ENCODE measurements around the gene NSRP1. TPM values are rescaled to one million over a fixed set of nuclear protein-coding genes. Genes with fewer than 3 reads are reported as not detected.

NSRP1 gene
- polyA plus RNA-seq, 1 experiment: 6.9 TPM

GRCh38 chr17:30103921-30104320, 12.7 kb upstream of the NSRP1 start:
- H3K27me3 ChIP-seq (ENCODE audit: control insufficient read depth, insufficient read depth, low read length): peaks cover 4% of the 10 kb centered on the region; the same call in 1 of the 2 replicates
- ChIA-PET POLR2A (no interaction called here), CTCF (interaction anchor here (0.9 to 4.6 kb wide), 23 partner anchors 10 to 490 kb away, joined by 3 to 74 read pairs (median 5); partner anchors contain the start of gene BLMH)
- no peak for TF ChIP-seq CTCF (IDR thresholded peaks at IDR 0.05; ENCODE audit: insufficient read depth, low read depth, low read length)
- DNase-seq (ENCODE audit: low read depth): no peak
- H3K4me3 ChIP-seq (ENCODE audit: low read depth, low read length): no peak overlapping the region
- no peaks in the 10 kb centered on the region for H3K36me3 ChIP-seq (ENCODE audit: control insufficient read depth, insufficient read depth, low read length)

GRCh38 chr17:30104575-30105339, 11.9 kb upstream of the NSRP1 start:
- POLR2A ChIA-PET: interaction anchor here (0.6 kb wide), 1 partner anchor 1295 kb away, joined by 3 read pairs; no protein-coding TSS in a partner anchor
- DNase-seq (ENCODE audit: low read depth): no peak
- CTCF ChIA-PET: interaction anchor here (0.6 to 4.6 kb wide), 43 partner anchors 9 to 1005 kb away, joined by 3 to 74 read pairs (median 4); partner anchors contain the start of gene BLMH

GRCh38 chr17:30112794-30113193, 3.8 kb upstream of the NSRP1 start:
- ChIA-PET CTCF (interaction anchor here (1.8 to 4.3 kb wide), 4 partner anchors 8 to 19 kb away, joined by 4 to 44 read pairs (median 16); no protein-coding TSS in a partner anchor), POLR2A (interaction anchor here (0.6 kb wide), 1 partner anchor 1308 kb away, joined by 6 read pairs; no protein-coding TSS in a partner anchor)
- TF ChIP-seq CTCF (IDR thresholded peaks at IDR 0.05; ENCODE audit: insufficient read depth, low read depth, low read length): no peak
- DNase-seq (ENCODE audit: low read depth): no peak
- Histone ChIP-seq H3K36me3 (ENCODE audit: control insufficient read depth, insufficient read depth, low read length) (no peaks in the 10 kb centered on the region), H3K4me3 (ENCODE audit: low read depth, low read length) (no peak overlapping the region), H3K27me3 (ENCODE audit: control insufficient read depth, insufficient read depth, low read length) (no peaks in the 10 kb centered on the region)

More at GRCh38 chr17:30104575-30105339, 11.9 kb upstream of the NSRP1 start:
- peak overlapping the region; percentile 38 for H3K4me3 ChIP-seq (ENCODE audit: low read depth, low read length)
- H3K27me3 ChIP-seq (ENCODE audit: control insufficient read depth, insufficient read depth, low read length): peaks cover 4% of the 10 kb centered on the region; the same call in 1 of the 2 replicates
- TF ChIP-seq CTCF (IDR thresholded peaks at IDR 0.05; ENCODE audit: insufficient read depth, low read depth, low read length): peak; percentile 94
- no peaks in the 10 kb centered on the region for H3K36me3 ChIP-seq (ENCODE audit: control insufficient read depth, insufficient read depth, low read length)

- H3K27me3 ChIP-seq (ENCODE audit: control insufficient read depth, insufficient read depth, low read length): no peaks in the 10 kb centered on the region
- CTCF ChIA-PET: interaction anchor here (0.8 to 4.3 kb wide), 5 partner anchors 9 to 20 kb away, joined by 3 to 44 read pairs (median 5); no protein-coding TSS in a partner anchor
- no peak for DNase-seq (ENCODE audit: low read depth)
- TF ChIP-seq CTCF (IDR thresholded peaks at IDR 0.05; ENCODE audit: insufficient read depth, low read depth, low read length): no peak
- H3K36me3 ChIP-seq (ENCODE audit: control insufficient read depth, insufficient read depth, low read length): no peaks in the 10 kb centered on the region
- no peak overlapping the region for H3K4me3 ChIP-seq (ENCODE audit: low read depth, low read length)
- POLR2A ChIA-PET: interaction anchor here (0.6 kb wide), 1 partner anchor 1309 kb away, joined by 6 read pairs; no protein-coding TSS in a partner anchor
These were observed 3.4 kb upstream of the NSRP1 start for GRCh38 chr17:30113213-30113612.

GRCh38 chr17:30116345-30116660, 313 bp upstream of the NSRP1 start:
- Histone ChIP-seq H3K4me3 (ENCODE audit: low read depth, low read length) (peak overlapping the region; percentile 72), H3K36me3 (ENCODE audit: control insufficient read depth, insufficient read depth, low read length) (no peaks in the 10 kb centered on the region), H3K27me3 (ENCODE audit: control insufficient read depth, insufficient read depth, low read length) (no peaks in the 10 kb centered on the region)
- ChIA-PET CTCF (interaction anchor here (1.1 kb wide), 1 partner anchor 9 kb away, joined by 7 read pairs; no protein-coding TSS in a partner anchor), POLR2A (no interaction called here)
- TF ChIP-seq CTCF (IDR thresholded peaks at IDR 0.05; ENCODE audit: insufficient read depth, low read depth, low read length): no peak
- DNase-seq (ENCODE audit: low read depth): no peak

Data from BJ (cell line).